CD14-positive monocyte (primary cell): ENCODE results near the gene ATP4B. TPM values are rescaled to one million over a fixed set of nuclear protein-coding genes. Genes with fewer than 3 reads are reported as not detected.

Experiments used
- DNase-seq, 3 donors: peaks; one replicate each; pipeline ENCODE4 v3.0.0-alpha.2; 2011 to 2022
- H2AFZ ChIP-seq: 2 replicates; pipeline ENCODE4 v1.6.0; 2012; ENCODE audit warnings: mild to moderate bottlenecking, low read depth, low read length, inconsistent platforms; ENCODE audit not compliant: insufficient read depth, poor library complexity, severe bottlenecking
- H3K27ac ChIP-seq, 2 donors: 1 replicate in 1 of 2; 2 replicates in 1 of 2; pipeline ENCODE4 v1.5.1; 2012 to 2013; ENCODE audit warnings: low read length in 2 of 2, control low read depth in 1 of 2, inconsistent platforms in 1 of 2, low read depth in 1 of 2, mild to moderate bottlenecking in 1 of 2
- H3K27me3 ChIP-seq, 2 donors: one replicate each; pipeline versions ENCODE4 v1.6.0 to v1.6.1; 2011 to 2013; ENCODE audit warnings: low read length in 2 of 2; ENCODE audit not compliant: control insufficient read depth in 2 of 2, insufficient read depth in 2 of 2
- H3K36me3 ChIP-seq, 2 donors: replicated peaks in 1 of 2; 1 replicate in 1 of 2; 2 replicates in 1 of 2; pipeline versions ENCODE4 v1.5.1 to v1.6.1; 2012 to 2013; ENCODE audit warnings: low read length in 2 of 2, control low read depth in 1 of 2, inconsistent platforms in 1 of 2, mild to moderate bottlenecking in 1 of 2; ENCODE audit not compliant: insufficient read depth in 2 of 2, control insufficient read depth in 1 of 2
- H3K4me1 ChIP-seq, 2 donors: 1 replicate in 1 of 2; 2 replicates in 1 of 2; pipeline versions ENCODE4 v1.5.1 to v1.6.1; 2012 to 2013; ENCODE audit warnings: low read length in 2 of 2, control low read depth in 1 of 2, inconsistent platforms in 1 of 2, mild to moderate bottlenecking in 1 of 2, moderate library complexity in 1 of 2; ENCODE audit not compliant: insufficient read depth in 2 of 2, control insufficient read depth in 1 of 2
- H3K4me2 ChIP-seq: replicated peaks from 2 replicates; pipeline ENCODE3; 2012; ENCODE audit warnings: low read length, moderate library complexity, mild to moderate bottlenecking; ENCODE audit not compliant: poor library complexity, severe bottlenecking; ENCODE audit errors: extremely low read depth
- H3K4me3 ChIP-seq, 3 experiments: fragments of 200-600 bp in 1 of 3; sonication (generic) in 1 of 3; replicated peaks in 1 of 3; 1 replicate in 2 of 3; 2 replicates in 1 of 3; pipeline ENCODE4 v1.5.1; 2011 to 2013; ENCODE audit warnings: low read length in 3 of 3, mild to moderate bottlenecking in 3 of 3, control low read depth in 2 of 3, low read depth in 2 of 3, inconsistent platforms in 1 of 3, moderate library complexity in 1 of 3
- H3K79me2 ChIP-seq: 2 replicates; pipeline ENCODE4 v1.6.0; 2012; ENCODE audit warnings: mild to moderate bottlenecking, control low read depth, inconsistent platforms, low read length, moderate library complexity; ENCODE audit not compliant: insufficient read depth
- H3K9ac ChIP-seq: 2 replicates; pipeline ENCODE4 v1.6.0; 2017; ENCODE audit warnings: low read length, mild to moderate bottlenecking; ENCODE audit not compliant: insufficient read depth, poor library complexity, severe bottlenecking
- H3K9me3 ChIP-seq, 2 donors: replicated peaks in 1 of 2; 1 replicate in 1 of 2; 2 replicates in 1 of 2; pipeline versions ENCODE4 v1.5.1 to v1.6.1; 2012 to 2013; ENCODE audit warnings: low read length in 2 of 2, control low read depth in 1 of 2; ENCODE audit not compliant: control insufficient read depth in 1 of 2, insufficient read depth in 1 of 2
- H4K20me1 ChIP-seq: 2 replicates; pipeline ENCODE4 v1.6.0; 2012; ENCODE audit warnings: mild to moderate bottlenecking, low read length, control low read depth, moderate library complexity; ENCODE audit not compliant: insufficient read depth
- H3K27ac Mint-ChIP-seq, 7 donors: one replicate each; pipeline ENCODE4 v1.8.0; 2020; ENCODE audit warnings: mild to moderate bottlenecking in 7 of 7, mixed read lengths in 7 of 7, moderate library complexity in 6 of 7, inconsistent platforms in 2 of 7
- H3K27me3 Mint-ChIP-seq, 3 donors: one replicate each; pipeline ENCODE4 v1.8.0; 2021 to 2022; ENCODE audit warnings: low read depth in 3 of 3, mild to moderate bottlenecking in 3 of 3, mixed read lengths in 3 of 3, moderate library complexity in 3 of 3, inconsistent platforms in 1 of 3
- H3K36me3 Mint-ChIP-seq, 2 donors: one replicate each; pipeline ENCODE4 v1.8.0; 2020; ENCODE audit warnings: mixed read lengths in 2 of 2, inconsistent platforms in 1 of 2, mild to moderate bottlenecking in 1 of 2
- H3K4me1 Mint-ChIP-seq: one replicate; pipeline ENCODE4 v1.8.0; 2020; ENCODE audit warnings: mild to moderate bottlenecking, mixed read lengths
- H3K4me3 Mint-ChIP-seq, 2 donors: one replicate each; pipeline ENCODE4 v1.8.0; 2020; ENCODE audit warnings: mild to moderate bottlenecking in 2 of 2, mixed read lengths in 2 of 2, moderate library complexity in 1 of 2
- H3K9me3 Mint-ChIP-seq, 7 donors: one replicate each; pipeline ENCODE4 v1.8.0; 2020 to 2022; ENCODE audit warnings: mixed read lengths in 7 of 7, mild to moderate bottlenecking in 6 of 7, moderate library complexity in 6 of 7, inconsistent platforms in 2 of 7
- CTCF ChIP-seq: fragments of 200-600 bp; IDR thresholded peaks from one replicate; pipeline ENCODE4 v1.8.0; 2022; ENCODE audit warnings: antibody characterized with exemption, mild to moderate bottlenecking
- WGBS: methylation state at CpG from one replicate; pipeline ENCODE4 v1.1.5; 2013; ENCODE audit warnings: missing lambda C conversion rate; ENCODE audit not compliant: insufficient coverage; 5-methylcytosine and 5-hydroxymethylcytosine counted together
- intact Hi-C, 2 donors: fragments of 100-400 bp; cut with micrococcal nuclease; formaldehyde crosslinking; loops; one replicate each; pipeline versions ENCODE4 v1.15.0 to v1.15.1; 2023
- polyA plus RNA-seq, 3 donors: library from polyadenylated mRNA; depleted of rRNA in 1 of 3; unstranded in 2 of 3; stranded (reverse) in 1 of 3; fragments of 300-500 nt in 2 of 3; fragments of >200 nt in 1 of 3; fragmentation: Illumina TruSeq in 2 of 3; gene quantifications; 1 replicate in 2 of 3; 2 replicates in 1 of 3; pipeline ENCODE4 v1.2.3, GENCODE V29; 2012 to 2021

ATP4B gene
- polyA plus RNA-seq, 3 donors: not detected

GRCh38 chr13:113643593-113643992, 14.4 kb downstream of the ATP4B start:
- Histone ChIP-seq H3K4me1 (no peaks in the 10 kb centered on the region), H3K9me3 (peaks cover 44 to 47% of the 10 kb centered on the region in 2 donors), H3K27me3 (no peaks in the 10 kb centered on the region), H3K27ac (no peak overlapping the region), H3K79me2 (no peaks in the 10 kb centered on the region), H3K36me3 (peaks cover 29 to 38% of the 10 kb centered on the region in 2 donors), H3K4me3 (no peak overlapping the region), H4K20me1 (no peaks in the 10 kb centered on the region), H3K4me2 (no peak overlapping the region), H3K9ac (no peak overlapping the region), H2AFZ (no peak overlapping the region)
- Mint-ChIP-seq H3K27ac (no peak overlapping the region), H3K36me3 (peaks cover 34 to 39% of the 10 kb centered on the region in 2 donors), H3K4me1 (peaks cover 7% of the 10 kb centered on the region), H3K27me3 (peaks cover 1 to 9% (median 6%) of the 10 kb centered on the region in 3 donors), H3K9me3 (peaks cover 45 to 68% (median 64%) of the 10 kb centered on the region in 7 donors), H3K4me3 (no peak overlapping the region)
- intact Hi-C loops: no loop called here
- no CpG with 5 or more reads among the region's 5 CpGs for WGBS
- TF ChIP-seq CTCF: no peak
- no peak for DNase-seq

GRCh38 chr13:113642563-113642962, 15.4 kb downstream of the ATP4B start:
- Histone ChIP-seq H2AFZ (no peak overlapping the region), H3K27me3 (no peaks in the 10 kb centered on the region), H4K20me1 (no peaks in the 10 kb centered on the region), H3K9ac (no peak overlapping the region), H3K79me2 (no peaks in the 10 kb centered on the region), H3K9me3 (peaks cover 50 to 52% of the 10 kb centered on the region in 2 donors), H3K27ac (no peak overlapping the region), H3K4me1 (no peaks in the 10 kb centered on the region), H3K36me3 (peaks cover 39 to 48% of the 10 kb centered on the region in 2 donors), H3K4me2 (no peak overlapping the region), H3K4me3 (no peak overlapping the region)
- no peak for TF ChIP-seq CTCF
- Mint-ChIP-seq H3K9me3 (peaks cover 46 to 70% (median 64%) of the 10 kb centered on the region in 7 donors), H3K27ac (no peak overlapping the region), H3K36me3 (peaks cover 44 to 48% of the 10 kb centered on the region in 2 donors), H3K4me1 (peaks cover 3% of the 10 kb centered on the region), H3K4me3 (no peak overlapping the region), H3K27me3 (peaks cover 0 to 5% (median 2%) of the 10 kb centered on the region in 3 donors)
- intact Hi-C loops: no loop called here
- no peak for DNase-seq
- WGBS: no CpG with 5 or more reads among the region's 2 CpGs
